PC-3 (cell line): Measurements from ENCODE around the gene PNP.

ENCODE experiments used
- CTCF ChIP-seq: fragments of 300-600 bp; sonication (generic); conservative IDR thresholded peaks from 2 replicates; pipeline ENCODE4 v1.5.1; 2017; ENCODE audit warnings: antibody characterized with exemption, low read depth, mild to moderate bottlenecking, low read length
- EZH2 ChIP-seq: fragments of 300-600 bp; sonication (generic); IDR thresholded peaks from one replicate; pipeline ENCODE4 v1.6.1; 2017; ENCODE audit warnings: antibody characterized with exemption, mild to moderate bottlenecking, low read length; ENCODE audit not compliant: unreplicated experiment
- EZH2phosphoT487 ChIP-seq: fragments of 300-600 bp; sonication (generic); IDR thresholded peaks from 2 replicates; pipeline ENCODE4 v1.6.1; 2018; ENCODE audit warnings: mild to moderate bottlenecking, antibody characterized with exemption, low read length, borderline replicate concordance

- no peak for TF ChIP-seq CTCF
- TF ChIP-seq EZH2phosphoT487: no peak
- TF ChIP-seq EZH2: no peak
Observed at GRCh38 chr14:20522332-20522731, 53.1 kb downstream of the PNP start.
